Measurements from ENCODE around the gene CAPSL.
A peak's percentile ranks its signal among the peaks of the same experiment; 100 is the strongest.
"Not testable (repeated sequence)": the region's sequence is repeated elsewhere in the genome, so short reads cannot be mapped to it uniquely, and the experiment has no call there.

Gene CAPSL

DNA sequence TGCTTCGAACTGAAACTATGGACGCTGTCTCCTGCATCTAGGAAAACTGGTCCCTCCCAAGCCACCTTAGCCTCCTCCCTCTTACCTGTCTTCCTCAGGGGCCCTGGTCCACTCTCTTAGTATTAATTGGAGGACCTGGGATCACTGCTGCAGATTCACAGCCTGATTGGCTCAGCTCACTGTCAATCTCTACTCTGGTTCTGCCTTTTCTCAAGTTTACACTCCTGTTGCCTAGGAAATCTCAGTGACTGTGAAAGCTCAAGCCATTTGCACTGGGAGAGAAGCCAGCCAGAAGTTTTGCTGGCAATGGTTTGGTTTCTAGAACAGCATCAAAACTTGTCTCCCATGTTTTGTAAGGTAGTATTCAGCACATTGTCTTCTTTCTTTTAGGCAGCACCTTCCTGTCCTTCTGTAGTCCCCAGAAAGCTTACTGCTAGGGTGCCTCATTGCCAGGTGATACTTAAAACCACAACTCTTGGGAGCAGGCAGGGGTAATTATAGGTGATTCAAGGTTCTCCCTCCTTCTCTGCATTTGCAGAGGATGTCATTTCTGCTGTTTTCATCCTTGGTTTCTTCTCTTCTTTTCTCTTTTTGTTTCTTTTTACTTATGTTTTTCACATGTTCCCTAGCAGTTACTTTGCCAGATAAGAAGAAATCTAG is at the start of gene CAPSL:
TSS of gene CAPSL (minus strand) at position 55 of the 660 bp plus-strand sequence. CDS start 17,502 bp downstream, outside the sequence.
- no peaks in the 10 kb centered on the region for H3K36me3 ChIP-seq (replicated peaks)
- in situ Hi-C loops (cut with MboI; ENCODE audit: low sequenced_read_pairs): no loop called here
- no peaks in the 10 kb centered on the region for H3K4me1 ChIP-seq
- H3K4me3 ChIP-seq: no peak within 1 kb of the TSS
- H3K27me3 ChIP-seq (ENCODE audit: low read depth): peaks cover 9% of the 10 kb centered on the region
- H3K9me3 ChIP-seq: no peaks in the 10 kb centered on the region
- DNase-seq (ENCODE audit: low spot score in 2 of 2): peak in 1 of 2 experiments; percentile 19

DNA sequence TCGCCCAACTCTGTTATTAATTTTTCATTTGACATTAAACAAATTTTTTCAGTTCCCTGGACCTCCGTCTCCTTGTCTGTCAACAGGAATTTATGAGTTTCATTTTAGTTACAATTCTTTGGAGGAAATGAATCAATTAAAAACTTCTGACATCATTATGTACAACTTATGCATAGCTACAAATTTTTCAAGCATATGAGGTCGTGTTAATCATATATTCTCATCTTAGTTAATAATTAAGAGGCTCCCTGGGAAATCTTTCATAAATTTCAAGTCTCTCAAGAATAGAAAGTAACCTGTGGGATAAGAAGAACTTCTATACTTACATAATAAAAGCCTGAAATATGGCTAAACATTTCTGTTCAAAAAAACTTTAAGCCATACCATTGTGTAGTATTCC is 49.4 kb upstream of the CAPSL start:
- Histone ChIP-seq H3K4me3 (no peak overlapping the region), H3K27me3 (ENCODE audit: low read depth) (no peaks in the 10 kb centered on the region), H3K36me3 (replicated peaks) (no peaks in the 10 kb centered on the region), H3K4me1 (no peaks in the 10 kb centered on the region), H3K9me3 (no peaks in the 10 kb centered on the region)
- in situ Hi-C loops (cut with MboI; ENCODE audit: low sequenced_read_pairs): no loop called here
- no peak for DNase-seq (ENCODE audit: low spot score in 2 of 2)

DNA sequence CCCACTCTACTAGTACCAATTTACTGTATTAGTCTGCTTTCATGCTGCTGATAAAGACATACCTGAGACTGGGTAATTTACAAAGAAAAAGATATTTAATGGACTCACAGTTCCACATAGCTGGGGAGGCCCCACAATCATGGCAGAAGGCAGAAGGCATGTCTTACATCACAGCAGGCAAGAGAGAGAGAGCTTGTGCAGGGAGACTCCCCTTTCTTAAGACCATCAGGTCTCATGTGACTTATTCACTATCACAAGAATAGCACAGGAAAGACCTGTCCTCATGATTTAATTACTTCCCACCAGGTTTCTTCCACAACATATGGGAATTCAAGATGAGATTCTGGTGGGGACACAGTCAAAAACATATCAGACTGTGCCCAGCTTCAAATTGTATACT is 41.3 kb upstream of the CAPSL start:
- H3K36me3 ChIP-seq (replicated peaks): no peaks in the 10 kb centered on the region
- in situ Hi-C loops (cut with MboI; ENCODE audit: low sequenced_read_pairs): no loop called here
- no peaks in the 10 kb centered on the region for H3K27me3 ChIP-seq (ENCODE audit: low read depth)
- H3K4me1 ChIP-seq: no peaks in the 10 kb centered on the region
- H3K9me3 ChIP-seq: peaks cover 3% of the 10 kb centered on the region; the same call in 1 of the 2 replicates
- no peak overlapping the region for H3K4me3 ChIP-seq
- no peak for DNase-seq (ENCODE audit: low spot score in 2 of 2)

DNA sequence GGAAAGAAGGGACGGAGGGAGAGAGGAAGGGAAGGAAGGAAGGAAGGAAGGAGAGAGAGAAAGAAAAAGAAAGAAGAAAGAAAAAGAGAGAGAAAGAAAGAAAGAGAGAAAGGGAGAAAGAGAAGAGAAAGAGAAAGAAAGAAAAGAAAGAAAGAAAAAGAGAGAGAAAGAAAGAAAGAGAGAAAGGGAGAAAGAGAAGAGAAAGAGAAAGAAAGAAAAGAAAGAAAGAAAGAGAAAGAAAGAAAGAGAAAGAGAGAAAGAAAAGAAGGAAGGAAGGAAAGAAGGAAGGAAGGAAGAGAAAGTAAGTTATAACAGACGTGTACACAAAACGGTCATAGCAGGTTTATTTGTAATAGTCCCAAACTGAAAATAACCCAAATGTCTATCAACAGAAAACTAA is 38.4 kb upstream of the CAPSL start:
- H3K4me1 ChIP-seq; H3K4me3 ChIP-seq; H3K9me3 ChIP-seq; H3K36me3 ChIP-seq (replicated peaks); H3K27me3 ChIP-seq (ENCODE audit: low read depth); in situ Hi-C loops (cut with MboI; ENCODE audit: low sequenced_read_pairs); DNase-seq (ENCODE audit: low spot score in 2 of 2): not testable (repeated sequence)

DNA sequence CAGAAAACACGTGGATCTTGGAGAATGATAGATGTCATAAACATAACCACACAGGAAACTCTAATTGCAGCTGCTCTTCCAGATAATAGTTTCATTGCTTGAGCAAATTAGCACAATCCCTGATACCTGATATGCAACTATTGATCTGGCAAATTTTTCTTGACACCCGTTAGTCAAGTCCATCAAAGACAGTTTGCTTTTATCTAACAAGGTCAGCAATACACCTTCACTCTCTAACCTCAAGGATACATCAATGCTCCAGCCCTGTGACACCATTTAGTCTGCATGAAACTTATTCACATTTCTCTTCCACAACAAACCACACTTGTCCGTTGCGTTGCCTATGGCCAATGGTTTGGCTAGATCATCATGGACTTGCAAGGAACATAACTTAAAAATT is 36.1 kb upstream of the CAPSL start:
- DNase-seq (ENCODE audit: low spot score in 2 of 2): no peak
- in situ Hi-C loops (cut with MboI; ENCODE audit: low sequenced_read_pairs): no loop called here
- H3K9me3 ChIP-seq: no peaks in the 10 kb centered on the region
- no peaks in the 10 kb centered on the region for H3K27me3 ChIP-seq (ENCODE audit: low read depth)
- no peaks in the 10 kb centered on the region for H3K4me1 ChIP-seq
- H3K36me3 ChIP-seq (replicated peaks): no peaks in the 10 kb centered on the region
- H3K4me3 ChIP-seq: no peak overlapping the region

DNA sequence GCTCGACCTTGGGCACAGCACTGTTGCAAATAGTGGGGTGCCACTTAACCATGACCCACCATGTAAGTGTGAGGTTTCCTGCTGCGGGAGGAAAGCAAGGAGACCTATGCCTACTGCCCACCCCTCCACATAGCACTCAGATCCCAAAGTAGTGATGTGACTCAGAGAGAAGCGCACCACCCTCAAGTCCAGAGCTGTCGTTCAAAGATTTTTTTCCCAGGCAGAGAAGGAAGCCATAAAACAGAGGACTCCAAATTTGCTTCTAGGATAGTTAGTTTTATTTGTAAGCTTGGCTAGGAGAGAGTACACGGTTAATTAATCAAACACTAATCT is 33.4 kb upstream of the CAPSL start:
- H3K4me3 ChIP-seq: no peak overlapping the region
- H3K9me3 ChIP-seq: no peaks in the 10 kb centered on the region
- no peak for DNase-seq (ENCODE audit: low spot score in 2 of 2)
- H3K4me1 ChIP-seq: no peaks in the 10 kb centered on the region
- H3K27me3 ChIP-seq (ENCODE audit: low read depth): no peaks in the 10 kb centered on the region
- in situ Hi-C loops (cut with MboI; ENCODE audit: low sequenced_read_pairs): no loop called here
- H3K36me3 ChIP-seq (replicated peaks): no peaks in the 10 kb centered on the region

DNA sequence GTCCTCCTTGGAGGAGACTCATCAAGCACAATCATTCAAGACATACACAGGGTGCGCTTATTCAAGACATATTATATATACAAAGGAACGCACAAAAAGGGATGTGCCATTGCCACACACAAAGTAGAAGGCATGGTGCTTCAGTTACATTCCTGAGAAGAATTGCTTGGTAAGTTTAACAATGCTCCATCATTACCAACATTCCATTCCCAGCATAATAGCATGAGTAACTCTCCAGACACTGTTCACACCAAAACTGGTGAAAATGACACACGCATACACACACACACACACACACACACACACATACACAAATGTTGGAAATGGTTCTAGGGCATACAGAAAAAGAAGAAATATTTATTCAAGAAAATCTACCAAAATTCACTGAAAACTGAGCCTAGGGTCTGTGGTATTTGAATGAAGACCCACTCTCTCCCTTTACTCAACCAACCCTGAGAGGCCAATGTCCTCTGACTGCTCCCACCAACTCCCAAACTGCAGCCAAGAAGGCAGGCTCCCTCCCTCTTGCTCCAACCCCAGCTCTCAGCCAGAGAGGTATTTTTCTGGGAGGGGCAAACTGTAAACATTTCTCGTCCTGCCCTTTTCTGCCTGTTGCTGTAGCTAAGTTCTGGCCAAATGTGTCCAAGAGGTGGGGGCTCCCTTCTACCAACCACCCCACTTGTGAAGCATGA is 32.9 kb upstream of the CAPSL start:
- DNase-seq (ENCODE audit: low spot score in 2 of 2): no peak
- no peaks in the 10 kb centered on the region for H3K9me3 ChIP-seq
- no peaks in the 10 kb centered on the region for H3K4me1 ChIP-seq
- H3K36me3 ChIP-seq (replicated peaks): no peaks in the 10 kb centered on the region
- no peaks in the 10 kb centered on the region for H3K27me3 ChIP-seq (ENCODE audit: low read depth)
- H3K4me3 ChIP-seq: no peak overlapping the region
- in situ Hi-C loops (cut with MboI; ENCODE audit: low sequenced_read_pairs): no loop called here

- Histone ChIP-seq H3K9me3 (0 out of 2 replicates have a peak, but pooled peaks cover 2% of the 10 kb centered on the region), H3K27me3 (ENCODE audit: low read depth) (no peaks in the 10 kb centered on the region), H3K4me1 (no peaks in the 10 kb centered on the region), H3K36me3 (replicated peaks) (no peaks in the 10 kb centered on the region), H3K4me3 (no peak overlapping the region)
- in situ Hi-C loops (cut with MboI; ENCODE audit: low sequenced_read_pairs): no loop called here
- DNase-seq (ENCODE audit: low spot score in 2 of 2): peak in 1 of 2 experiments; percentile 47
These were observed 25.0 kb upstream of the CAPSL start for GRCh38 chr5:35963381-35963843.

- Histone ChIP-seq H3K36me3 (replicated peaks) (no peaks in the 10 kb centered on the region), H3K4me3 (no peak overlapping the region), H3K9me3 (peaks cover 2% of the 10 kb centered on the region; the same call in 1 of the 2 replicates), H3K4me1 (no peaks in the 10 kb centered on the region), H3K27me3 (ENCODE audit: low read depth) (no peaks in the 10 kb centered on the region)
- no peak for DNase-seq (ENCODE audit: low spot score in 2 of 2)
- in situ Hi-C loops (cut with MboI; ENCODE audit: low sequenced_read_pairs): no loop called here
These were observed 21.9 kb upstream of the CAPSL start for GRCh38 chr5:35960328-35960727.

GRCh38 chr5:35956429-35956828 is 18.0 kb upstream of the CAPSL start:
- Histone ChIP-seq H3K4me1 (no peaks in the 10 kb centered on the region), H3K27me3 (ENCODE audit: low read depth) (no peaks in the 10 kb centered on the region), H3K4me3 (no peak overlapping the region), H3K9me3 (no peaks in the 10 kb centered on the region; the same call in 1 of the 2 replicates), H3K36me3 (replicated peaks) (no peaks in the 10 kb centered on the region)
- in situ Hi-C loops (cut with MboI; ENCODE audit: low sequenced_read_pairs): no loop called here
- DNase-seq (ENCODE audit: low spot score in 2 of 2): no peak

DNA sequence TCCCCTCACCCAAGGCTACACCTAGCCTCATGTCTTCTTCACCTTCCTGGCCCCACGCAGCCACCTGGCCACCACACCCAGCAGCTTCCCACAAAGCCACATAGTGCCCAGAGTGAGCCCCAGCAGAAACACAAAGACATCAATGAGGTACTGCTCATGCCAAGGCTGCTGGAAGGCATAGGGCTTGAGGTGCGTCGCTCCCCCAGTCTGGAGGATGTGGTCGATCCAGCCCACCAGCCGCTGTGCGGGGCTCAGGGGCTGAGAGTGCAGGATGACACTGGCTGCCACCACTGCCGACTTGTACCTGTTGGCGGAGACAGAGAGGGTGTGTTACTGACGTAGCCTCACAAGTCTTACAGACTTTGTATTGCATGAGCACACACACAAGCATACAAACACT is 15.8 kb upstream of the CAPSL start:
- Histone ChIP-seq H3K9me3 (no peaks in the 10 kb centered on the region; the same call in 1 of the 2 replicates), H3K4me3 (no peak overlapping the region), H3K27me3 (ENCODE audit: low read depth) (peaks cover 3% of the 10 kb centered on the region), H3K4me1 (no peaks in the 10 kb centered on the region), H3K36me3 (replicated peaks) (no peaks in the 10 kb centered on the region)
- in situ Hi-C loops (cut with MboI; ENCODE audit: low sequenced_read_pairs): no loop called here
- no peak for DNase-seq (ENCODE audit: low spot score in 2 of 2)

DNA sequence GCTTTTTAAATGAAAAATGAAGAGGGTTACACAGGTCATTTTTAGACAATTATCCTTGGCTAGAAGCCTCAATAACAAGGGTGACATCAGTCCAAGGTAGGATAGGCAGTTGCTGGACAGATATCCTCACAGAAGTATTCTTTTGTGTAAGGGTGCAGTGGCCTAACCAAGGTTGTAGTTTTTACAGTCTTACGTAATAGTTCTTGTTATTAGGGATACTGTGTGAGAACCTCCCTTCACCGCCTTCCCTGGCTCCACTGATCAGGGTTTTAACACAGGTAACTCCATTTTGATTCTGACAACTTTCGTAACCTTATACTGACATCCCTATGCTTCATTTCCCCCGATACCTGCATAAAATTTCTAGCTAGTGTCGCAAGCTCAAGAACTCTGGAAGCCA is 8.7 kb upstream of the CAPSL start:
- no peaks in the 10 kb centered on the region for H3K4me1 ChIP-seq
- in situ Hi-C loops (cut with MboI; ENCODE audit: low sequenced_read_pairs): no loop called here

DNA sequence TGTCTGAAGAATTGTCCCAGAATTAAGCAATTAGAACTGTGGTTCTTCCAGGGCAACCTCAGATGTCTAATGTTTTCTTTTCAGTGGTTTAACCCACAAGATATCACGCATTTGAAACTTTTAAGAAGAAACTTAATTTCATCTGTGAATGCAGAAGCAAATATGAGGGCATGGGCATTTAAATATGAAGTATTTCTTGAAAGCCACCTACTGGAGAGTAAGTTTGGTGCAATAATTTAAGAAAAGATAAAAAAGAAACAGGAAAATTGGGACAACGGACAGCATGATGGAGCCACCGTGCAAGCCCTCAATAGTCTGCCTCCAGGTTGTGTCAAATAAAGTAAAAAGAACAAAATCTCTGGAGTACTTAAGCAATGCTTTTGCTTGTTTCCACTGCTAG is 1.2 kb upstream of the CAPSL start:
- Histone ChIP-seq H3K36me3 (replicated peaks) (no peaks in the 10 kb centered on the region), H3K9me3 (no peaks in the 10 kb centered on the region), H3K4me1 (no peaks in the 10 kb centered on the region), H3K27me3 (ENCODE audit: low read depth) (peaks cover 9% of the 10 kb centered on the region), H3K4me3 (no peak overlapping the region)
- in situ Hi-C loops (cut with MboI; ENCODE audit: low sequenced_read_pairs): no loop called here
- no peak for DNase-seq (ENCODE audit: low spot score in 2 of 2)

More for the DNA sequence above, 8.7 kb upstream of the CAPSL start:
- H3K36me3 ChIP-seq (replicated peaks): no peaks in the 10 kb centered on the region
- no peak overlapping the region for H3K4me3 ChIP-seq
- peaks cover 4% of the 10 kb centered on the region for H3K27me3 ChIP-seq (ENCODE audit: low read depth)
- DNase-seq (ENCODE audit: low spot score in 2 of 2): no peak
- no peaks in the 10 kb centered on the region for H3K9me3 ChIP-seq

DNA sequence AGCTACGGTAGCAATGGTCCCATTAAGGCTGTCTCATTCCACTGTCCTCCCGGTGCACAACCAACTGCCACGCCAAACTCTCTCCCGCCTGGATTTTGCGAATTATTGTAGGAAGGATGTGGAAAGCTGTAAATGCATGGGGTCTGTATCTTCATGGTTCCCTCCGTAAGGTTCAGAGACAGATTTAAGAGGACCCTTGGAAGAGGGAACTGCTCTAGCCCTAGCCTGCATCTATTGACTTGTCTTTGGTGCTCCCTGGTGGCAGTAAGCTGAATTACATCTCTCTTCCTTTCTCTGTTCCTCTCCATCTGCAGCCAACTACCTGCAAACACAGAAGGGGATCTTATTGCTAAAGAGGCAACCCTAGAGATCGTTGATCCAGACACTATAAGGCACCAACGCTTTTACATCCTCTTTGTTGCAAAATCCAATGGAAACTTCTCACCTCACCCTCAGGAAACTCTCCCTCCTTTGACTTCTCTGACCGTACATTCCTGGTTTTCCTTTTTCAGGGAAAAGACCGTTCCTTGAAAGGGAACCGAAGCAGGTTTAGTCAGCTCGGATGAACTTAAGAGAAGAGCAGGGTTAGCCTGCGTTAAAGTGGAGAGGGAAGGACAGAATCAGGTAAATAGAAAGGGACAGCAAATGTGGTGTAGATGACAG is 11.9 kb downstream of the CAPSL start:
- in situ Hi-C loops (cut with MboI; ENCODE audit: low sequenced_read_pairs): loop anchor here (10.0 kb wide), 3 partner anchors 152 to 832 kb away; no protein-coding TSS in a partner anchor
- H3K27me3 ChIP-seq (ENCODE audit: low read depth): peaks cover 10% of the 10 kb centered on the region

More for the DNA sequence above, 11.9 kb downstream of the CAPSL start:
- Histone ChIP-seq H3K4me3 (no peak overlapping the region), H3K36me3 (replicated peaks) (no peaks in the 10 kb centered on the region), H3K9me3 (no peaks in the 10 kb centered on the region), H3K4me1 (peaks cover 10% of the 10 kb centered on the region)
- peak; percentile 57 to 77 for DNase-seq (ENCODE audit: low spot score in 2 of 2)

All from HAP-1 (cell line).